PC-3 (cell line): ENCODE results near the gene UCK2. TPM values are rescaled to one million over a fixed set of nuclear protein-coding genes. Genes with fewer than 3 reads are reported as not detected.

ENCODE experiments used
- ATAC-seq: fragments of 200-7000 bp; cut with Tn5 transposase; 2 replicates; pipeline ENCODE4 v1.9.1; 2020; ENCODE audit warnings: mild to moderate bottlenecking, moderate library complexity
- BruUV-seq: library from RNA; stranded (reverse); fragments of 400-500 nt; replicated peaks from 2 replicates; lab custom pipeline; 2021; lab: Mats Ljungman, UMichigan
- CTCF ChIA-PET: fragments of 300-600 bp; sonication (Branson Sonifier 250); formaldehyde crosslinking; loops from one replicate; lab custom pipeline; 2022; ENCODE audit warnings: antibody characterized with exemption; lab: Charles Lee
- POLR2A ChIA-PET: fragments of 300-600 bp; sonication (Branson Sonifier 250); formaldehyde crosslinking; loops from one replicate; lab custom pipeline; 2022; ENCODE audit warnings: antibody characterized with exemption; ENCODE audit not compliant: unreplicated experiment; lab: Charles Lee
- DNase-seq: peaks from one replicate; pipeline ENCODE4 v3.0.0-alpha.2; 2015
- H2AFZ ChIP-seq: fragments of 300-600 bp; sonication (generic); 2 replicates; pipeline ENCODE4 v1.6.0; 2016; ENCODE audit warnings: antibody characterized with exemption, low read length
- H3F3A ChIP-seq: fragments of 300-600 bp; sonication (generic); one replicate; pipeline ENCODE4 v1.6.0; 2017; ENCODE audit warnings: antibody characterized with exemption, low read length, control low read depth, mild to moderate bottlenecking; ENCODE audit not compliant: unreplicated experiment
- H3K27ac ChIP-seq: fragments of 300-600 bp; sonication (generic); 2 replicates; pipeline ENCODE4 v1.5.1; 2016; ENCODE audit warnings: mild to moderate bottlenecking, low read length
- H3K27me3 ChIP-seq: fragments of 300-600 bp; sonication (generic); 2 replicates; pipeline ENCODE4 v1.6.1; 2016; ENCODE audit warnings: low read length, mixed read lengths
- H3K36me3 ChIP-seq: fragments of 300-600 bp; sonication (generic); 2 replicates; pipeline ENCODE4 v1.6.1; 2016; ENCODE audit warnings: low read depth, mixed run types, low read length, mixed read lengths
- H3K4me1 ChIP-seq: fragments of 300-600 bp; sonication (generic); 2 replicates; pipeline ENCODE4 v1.5.1; 2016; ENCODE audit warnings: low read length; ENCODE audit not compliant: insufficient read depth
- H3K4me2 ChIP-seq: fragments of 300-600 bp; sonication (generic); 2 replicates; pipeline ENCODE4 v1.6.0; 2016; ENCODE audit warnings: low read length
- H3K4me3 ChIP-seq: fragments of 300-600 bp; sonication (generic); 2 replicates; pipeline ENCODE4 v1.5.1; 2016; ENCODE audit warnings: mild to moderate bottlenecking, low read length, mixed read lengths
- H3K79me2 ChIP-seq: fragments of 300-600 bp; sonication (generic); 2 replicates; pipeline ENCODE4 v1.6.1; 2017; ENCODE audit warnings: low read length, mixed read lengths
- H3K9ac ChIP-seq: fragments of 300-600 bp; sonication (generic); 2 replicates; pipeline ENCODE4 v1.6.0; 2016; ENCODE audit warnings: mild to moderate bottlenecking, low read length
- H3K9me2 ChIP-seq: fragments of 300-600 bp; sonication (generic); replicated peaks from 2 replicates; pipeline ENCODE4 v1.6.1; 2016; ENCODE audit warnings: mixed run types, low read length, mixed read lengths
- H3K9me3 ChIP-seq: fragments of 300-600 bp; sonication (generic); 2 replicates; pipeline ENCODE4 v1.6.1; 2016; ENCODE audit warnings: low read length, mixed read lengths
- H4K20me1 ChIP-seq: fragments of 300-600 bp; sonication (generic); 2 replicates; pipeline ENCODE4 v1.6.1; 2016; ENCODE audit warnings: low read length, mixed read lengths
- CTCF ChIP-seq: fragments of 300-600 bp; sonication (generic); conservative IDR thresholded peaks from 2 replicates; pipeline ENCODE4 v1.5.1; 2017; ENCODE audit warnings: antibody characterized with exemption, low read depth, mild to moderate bottlenecking, low read length
- EZH2 ChIP-seq: fragments of 300-600 bp; sonication (generic); IDR thresholded peaks from one replicate; pipeline ENCODE4 v1.6.1; 2017; ENCODE audit warnings: antibody characterized with exemption, mild to moderate bottlenecking, low read length; ENCODE audit not compliant: unreplicated experiment
- EZH2phosphoT487 ChIP-seq: fragments of 300-600 bp; sonication (generic); IDR thresholded peaks from 2 replicates; pipeline ENCODE4 v1.6.1; 2018; ENCODE audit warnings: mild to moderate bottlenecking, antibody characterized with exemption, low read length, borderline replicate concordance
- intact Hi-C: fragments of 100-400 bp; cut with micrococcal nuclease; formaldehyde crosslinking; loops from 2 replicates; pipeline ENCODE4 v1.9.0; 2023
- total RNA-seq: library from RNA; depleted of rRNA; stranded (reverse); fragments of >200 nt; gene quantifications from 2 replicates; pipeline ENCODE4 v1.2.3, GENCODE V29; 2014

Gene UCK2
- total RNA-seq, 1 experiment from 2014 or later, result 193 TPM

- H3K9me2 ChIP-seq, result no peaks in the 10 kb centered on the region
- no TSS peak for BruUV-seq
- no peaks in the 10 kb centered on the region for H4K20me1 ChIP-seq
- H3K9me3 ChIP-seq, result no peaks in the 10 kb centered on the region
- no peak overlapping the region for H3K4me3 ChIP-seq
- no peak overlapping the region for H3K27ac ChIP-seq
- no peaks in the 10 kb centered on the region for H3K36me3 ChIP-seq
- DNase-seq (no peak), ATAC-seq (no peak)
- ChIA-PET CTCF (interaction anchor here (0.5 kb wide), 1 partner anchor 1086 kb away, joined by 3 read pairs; no protein-coding TSS in a partner anchor), POLR2A (no interaction called here)
- H3K4me1 ChIP-seq, result no peaks in the 10 kb centered on the region
- H3K79me2 ChIP-seq, result no peaks in the 10 kb centered on the region
- H2AFZ ChIP-seq, result no peak overlapping the region
- H3K9ac ChIP-seq, result no peak overlapping the region
- H3F3A ChIP-seq, result no peaks in the 10 kb centered on the region
- intact Hi-C loops, result loop anchor here (10.0 kb wide), 1 partner anchor 521 kb away; no protein-coding TSS in a partner anchor
- TF ChIP-seq CTCF, result no peak
- H3K27me3 ChIP-seq, result no peaks in the 10 kb centered on the region
- no peak overlapping the region for H3K4me2 ChIP-seq
Observed at GRCh38 chr1:165915932-165916348, 88.5 kb downstream of the UCK2 start.

- H3K27ac ChIP-seq, result no peak overlapping the region
- no peaks in the 10 kb centered on the region for H3F3A ChIP-seq
- H3K9me3 ChIP-seq, result no peaks in the 10 kb centered on the region
- BruUV-seq, result no TSS peak
- ATAC-seq, result no peak
- H3K4me2 ChIP-seq, result no peak overlapping the region
- no peak overlapping the region for H2AFZ ChIP-seq
- H3K9ac ChIP-seq, result no peak overlapping the region
- H4K20me1 ChIP-seq, result no peaks in the 10 kb centered on the region
- TF ChIP-seq EZH2phosphoT487 (no peak), CTCF (no peak), EZH2 (no peak)
- intact Hi-C loops, result loop anchor here (10.0 kb wide), 1 partner anchor 522 kb away; no protein-coding TSS in a partner anchor
- no peaks in the 10 kb centered on the region for H3K9me2 ChIP-seq
- H3K27me3 ChIP-seq, result no peaks in the 10 kb centered on the region
- no peaks in the 10 kb centered on the region for H3K79me2 ChIP-seq
- no peak overlapping the region for H3K4me3 ChIP-seq
- no peaks in the 10 kb centered on the region for H3K36me3 ChIP-seq
- CTCF ChIA-PET, result no interaction called here
- DNase-seq, result no peak
- POLR2A ChIA-PET, result interaction anchor here (0.5 kb wide), 1 partner anchor 148 kb away, joined by 3 read pairs; no protein-coding TSS in a partner anchor
- H3K4me1 ChIP-seq, result no peaks in the 10 kb centered on the region
Observed at GRCh38 chr1:165917166-165917565, 89.8 kb downstream of the UCK2 start.

GRCh38 chr1:165924117-165924516 is 96.7 kb downstream of the UCK2 start:
- intact Hi-C loops, result loop anchor here (1.0 to 10.0 kb wide), 4 partner anchors 211 to 1131 kb away; no protein-coding TSS in a partner anchor
- H3K9me3 ChIP-seq, result no peaks in the 10 kb centered on the region
- no peak overlapping the region for H3K9ac ChIP-seq
- H2AFZ ChIP-seq, result no peak overlapping the region
- no peaks in the 10 kb centered on the region for H3K79me2 ChIP-seq
- TF ChIP-seq CTCF (no peak), EZH2 (no peak), EZH2phosphoT487 (no peak)
- H3K4me2 ChIP-seq, result no peak overlapping the region
- no peaks in the 10 kb centered on the region for H3F3A ChIP-seq
- H3K27ac ChIP-seq, result no peak overlapping the region
- H3K36me3 ChIP-seq, result no peaks in the 10 kb centered on the region
- DNase-seq (no peak), ATAC-seq (no peak)
- POLR2A ChIA-PET, result no interaction called here
- H3K4me3 ChIP-seq, result no peak overlapping the region
- CTCF ChIA-PET, result interaction anchor here (0.6 to 1.0 kb wide), 3 partner anchors 156 to 1135 kb away, joined by 3 to 13 read pairs (median 4); partner anchors contain the start of gene TMCO1
- no peaks in the 10 kb centered on the region for H3K4me1 ChIP-seq
- H3K27me3 ChIP-seq, result no peaks in the 10 kb centered on the region
- H3K9me2 ChIP-seq, result no peaks in the 10 kb centered on the region
- no TSS peak for BruUV-seq
- no peaks in the 10 kb centered on the region for H4K20me1 ChIP-seq
